Measurements from ENCODE around the gene UROS. TPM values are rescaled to one million over a fixed set of nuclear protein-coding genes. Genes with fewer than 3 reads are reported as not detected.

UROS gene
- total RNA-seq, 1 donor from 2014 or later: 38.1 TPM

DNA sequence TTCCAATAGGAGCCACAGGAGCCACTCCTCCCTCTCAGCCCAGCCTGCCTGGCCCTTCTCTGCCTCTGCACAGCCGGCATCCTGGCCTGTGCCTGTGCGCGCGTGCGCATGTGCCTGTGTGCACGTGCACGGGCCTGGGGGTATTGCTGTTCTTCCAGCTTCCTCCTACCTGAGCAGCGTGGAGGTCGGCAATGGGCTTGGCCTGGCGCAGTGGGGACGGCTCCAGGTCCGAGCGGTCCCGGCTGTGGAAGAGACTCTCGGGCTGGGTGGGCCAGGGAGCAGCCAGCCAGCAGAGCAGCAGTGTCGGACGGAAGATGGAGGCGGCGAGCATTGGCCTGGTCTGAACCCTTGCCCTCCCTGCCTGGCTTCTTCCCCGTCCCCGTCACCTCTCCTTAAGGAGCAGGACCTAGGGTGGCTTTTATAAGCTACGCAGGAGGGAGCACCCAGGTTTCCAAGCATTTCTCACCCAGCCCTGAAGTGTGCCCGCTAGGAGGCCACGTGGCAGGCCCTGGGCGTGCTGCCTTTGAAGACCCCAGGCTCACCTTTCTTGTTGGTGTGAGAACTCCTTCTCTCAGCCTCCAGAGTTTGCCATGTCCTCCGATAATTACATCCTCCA lies 47.5 kb downstream of the UROS start, which contains the start of gene MMP21:
TSS of gene MMP21 (minus strand) at position 331 of the 616 bp plus-strand sequence. CDS start at position 331, 0 bp downstream.
- Histone ChIP-seq H3K9me3 (no peaks in the 10 kb centered on the region), H3K36me3 (no peaks in the 10 kb centered on the region), H3K4me3 (no peak within 1 kb of the TSS), H3K4me1 (no peaks in the 10 kb centered on the region), H3K27ac (no peak within 1 kb of the TSS), H3K27me3 (no peaks in the 10 kb centered on the region)
- intact Hi-C loops (cut with DNase I): no loop called here
- DNase-seq (ENCODE audit: low spot score in 2 of 2): no peak
- TF ChIP-seq, protein P1, sequence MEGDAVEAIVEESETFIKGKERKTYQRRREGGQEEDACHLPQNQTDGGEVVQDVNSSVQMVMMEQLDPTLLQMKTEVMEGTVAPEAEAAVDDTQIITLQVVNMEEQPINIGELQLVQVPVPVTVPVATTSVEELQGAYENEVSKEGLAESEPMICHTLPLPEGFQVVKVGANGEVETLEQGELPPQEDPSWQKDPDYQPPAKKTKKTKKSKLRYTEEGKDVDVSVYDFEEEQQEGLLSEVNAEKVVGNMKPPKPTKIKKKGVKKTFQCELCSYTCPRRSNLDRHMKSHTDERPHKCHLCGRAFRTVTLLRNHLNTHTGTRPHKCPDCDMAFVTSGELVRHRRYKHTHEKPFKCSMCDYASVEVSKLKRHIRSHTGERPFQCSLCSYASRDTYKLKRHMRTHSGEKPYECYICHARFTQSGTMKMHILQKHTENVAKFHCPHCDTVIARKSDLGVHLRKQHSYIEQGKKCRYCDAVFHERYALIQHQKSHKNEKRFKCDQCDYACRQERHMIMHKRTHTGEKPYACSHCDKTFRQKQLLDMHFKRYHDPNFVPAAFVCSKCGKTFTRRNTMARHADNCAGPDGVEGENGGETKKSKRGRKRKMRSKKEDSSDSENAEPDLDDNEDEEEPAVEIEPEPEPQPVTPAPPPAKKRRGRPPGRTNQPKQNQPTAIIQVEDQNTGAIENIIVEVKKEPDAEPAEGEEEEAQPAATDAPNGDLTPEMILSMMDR (IDR thresholded peaks at IDR 0.05): no peak

DNA sequence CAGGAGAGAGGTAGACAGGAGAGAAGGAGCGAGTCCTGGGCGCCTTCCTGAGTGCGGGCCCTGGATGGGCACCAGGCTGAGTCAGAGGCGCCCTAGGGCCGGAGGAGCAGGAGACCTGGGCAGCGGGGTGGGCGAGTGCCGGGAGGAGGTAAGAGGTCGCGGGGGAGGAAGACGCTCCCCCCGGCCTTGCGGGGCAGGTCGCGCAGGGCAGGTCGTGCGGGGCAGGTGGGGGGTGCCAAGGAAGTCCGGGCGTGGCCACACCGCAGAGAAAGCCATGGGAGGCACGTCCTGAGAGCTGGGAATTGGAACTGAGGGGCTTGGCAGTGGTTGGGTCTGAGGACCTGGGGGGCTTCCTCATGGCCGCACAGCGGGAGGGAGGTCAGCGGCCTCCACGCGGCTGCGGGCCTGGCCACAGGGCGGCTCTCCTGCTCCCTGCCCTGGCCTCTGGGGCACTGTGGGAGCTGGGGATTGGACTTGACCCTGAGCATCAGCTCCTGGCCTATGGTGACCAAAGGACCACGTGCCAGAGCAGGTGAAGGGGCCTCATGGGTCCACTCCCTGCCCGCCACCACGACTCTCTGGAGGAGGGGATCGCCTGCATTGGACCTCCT lies 48.4 kb downstream of the UROS start:
- Histone ChIP-seq H3K36me3 (no peaks in the 10 kb centered on the region), H3K27me3 (no peaks in the 10 kb centered on the region), H3K9me3 (no peaks in the 10 kb centered on the region), H3K4me1 (no peaks in the 10 kb centered on the region), H3K27ac (no peak overlapping the region), H3K4me3 (no peak overlapping the region)
- intact Hi-C loops (cut with DNase I): no loop called here
- TF ChIP-seq, protein P1 (IDR thresholded peaks at IDR 0.05): no peak
- no peak for DNase-seq (ENCODE audit: low spot score in 2 of 2)

DNA sequence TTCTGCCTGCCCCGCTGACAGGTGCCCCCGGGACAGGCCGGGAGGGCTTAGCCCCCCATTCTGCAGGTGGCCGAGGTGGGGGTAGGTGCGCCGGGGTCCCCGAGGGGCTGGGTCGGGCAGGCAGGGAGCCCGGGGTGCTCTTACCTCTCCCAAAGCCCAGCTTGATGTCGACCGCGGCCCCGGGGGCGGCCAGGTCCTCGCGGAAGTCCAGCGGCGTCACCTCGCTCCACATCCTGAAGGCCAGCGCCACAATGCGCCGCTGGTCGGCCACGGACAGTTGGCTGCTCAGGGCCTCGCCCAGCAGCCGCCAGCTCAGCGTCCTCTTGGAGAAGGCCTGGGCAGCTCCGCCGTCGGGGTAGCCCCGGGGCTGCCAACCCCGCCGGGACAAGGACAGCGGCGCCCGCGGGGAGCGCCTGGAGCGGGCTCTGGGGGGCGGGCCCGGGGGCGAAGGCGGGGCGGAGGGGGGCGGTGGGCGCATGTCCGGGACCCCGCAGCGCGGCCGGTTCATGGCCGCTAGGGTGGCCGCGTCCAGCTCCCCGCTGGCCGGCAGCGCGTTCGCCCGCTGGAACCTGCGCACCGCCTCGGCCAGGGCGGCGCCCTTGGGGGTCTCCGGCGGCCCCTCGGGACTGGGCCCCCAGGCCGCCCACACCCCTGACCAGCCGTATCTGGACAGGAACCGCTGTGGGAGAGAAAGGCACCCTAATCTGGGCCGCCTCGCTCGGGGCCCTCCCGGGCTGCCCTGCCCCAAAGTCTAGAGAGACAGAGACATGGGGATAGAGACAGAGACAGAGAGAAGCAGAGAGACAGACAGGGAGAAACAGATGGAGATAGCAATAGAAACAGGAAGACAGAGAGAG lies 49.1 kb downstream of the UROS start:
- peaks cover 0 to under 1% of the 10 kb centered on the region in 2 donors for H3K4me1 ChIP-seq
- H3K4me3 ChIP-seq: no peak overlapping the region
- H3K36me3 ChIP-seq: no peaks in the 10 kb centered on the region
- no peaks in the 10 kb centered on the region for H3K9me3 ChIP-seq
- intact Hi-C loops (cut with DNase I): no loop called here
- TF ChIP-seq, protein P1 (IDR thresholded peaks at IDR 0.05): no peak
- no peak overlapping the region for H3K27ac ChIP-seq
- DNase-seq (ENCODE audit: low spot score in 2 of 2): no peak
- H3K27me3 ChIP-seq: no peaks in the 10 kb centered on the region

DNA sequence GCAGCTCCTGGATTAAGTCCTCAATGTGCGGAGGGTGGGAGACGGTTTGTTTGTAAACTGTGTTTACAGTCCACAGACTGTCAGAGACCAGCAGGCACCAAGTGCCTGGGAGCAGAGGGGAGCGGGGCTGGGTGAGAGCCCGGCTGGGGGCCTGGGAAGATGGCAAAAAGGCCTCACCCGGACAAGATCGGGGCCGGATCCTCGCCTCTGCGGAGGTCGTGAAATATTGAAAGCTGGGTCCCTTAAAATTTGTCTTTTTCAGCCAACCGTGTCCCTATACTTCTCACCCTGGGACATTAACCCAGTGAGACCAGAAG lies 50.2 kb downstream of the UROS start:
- Histone ChIP-seq H3K4me3 (no peak overlapping the region), H3K27me3 (no peaks in the 10 kb centered on the region), H3K9me3 (no peaks in the 10 kb centered on the region), H3K36me3 (no peaks in the 10 kb centered on the region), H3K27ac (no peak overlapping the region), H3K4me1 (peaks cover 5% of the 10 kb centered on the region in 2 donors)
- TF ChIP-seq, protein P1 (IDR thresholded peaks at IDR 0.05): no peak
- intact Hi-C loops (cut with DNase I): no loop called here
- no peak for DNase-seq (ENCODE audit: low spot score in 2 of 2)

DNA sequence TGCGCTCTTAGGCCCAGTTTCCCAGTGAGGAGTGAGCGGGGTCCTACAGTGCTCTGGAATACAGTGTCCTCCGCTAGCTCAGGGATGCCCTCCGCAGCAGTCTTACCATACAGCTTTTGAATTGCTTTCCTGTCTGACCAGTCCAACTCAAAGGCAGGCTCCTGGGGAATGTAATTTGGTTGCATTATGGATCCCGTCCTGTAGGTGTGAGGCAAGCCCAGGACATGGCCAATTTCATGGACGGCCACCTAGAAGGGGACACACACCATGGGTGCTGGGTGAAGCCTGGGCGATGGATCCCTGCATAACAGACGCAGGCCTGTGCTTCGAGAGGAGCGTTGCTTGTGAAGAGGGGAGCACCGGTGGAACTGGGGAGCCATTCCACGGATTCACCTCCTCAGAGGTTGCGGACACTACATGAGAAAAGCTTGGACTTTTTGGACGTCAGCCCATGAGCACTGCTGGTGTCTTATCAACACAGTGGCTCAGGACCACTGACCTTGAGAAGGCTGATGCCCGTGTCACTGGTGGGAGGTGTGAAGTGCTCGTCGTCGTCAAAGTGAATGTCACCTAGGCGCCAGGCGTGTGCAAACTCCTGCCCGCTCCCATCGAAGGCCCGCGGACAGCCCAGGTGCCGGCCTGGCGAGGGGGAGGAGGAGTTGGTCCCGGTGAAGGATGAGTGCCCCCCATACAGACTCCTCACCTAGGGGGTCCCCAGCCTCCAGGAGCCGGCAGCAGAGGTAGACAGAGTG lies 50.8 kb downstream of the UROS start:
- TF ChIP-seq, protein P1 (IDR thresholded peaks at IDR 0.05): no peak
- no peak overlapping the region for H3K4me3 ChIP-seq
- no peaks in the 10 kb centered on the region for H3K27me3 ChIP-seq
- DNase-seq (ENCODE audit: low spot score in 2 of 2): no peak
- H3K36me3 ChIP-seq: no peaks in the 10 kb centered on the region
- H3K9me3 ChIP-seq: no peaks in the 10 kb centered on the region
- intact Hi-C loops (cut with DNase I): no loop called here
- H3K4me1 ChIP-seq: peaks cover 5% of the 10 kb centered on the region in 2 donors
- H3K27ac ChIP-seq: no peak overlapping the region
